RPMI8226 (cell line): ENCODE results near the gene RORB.

Experiments used
- DNase-seq: peaks from one replicate; pipeline ENCODE4 v3.0.0-alpha.2; 2015

RORB gene

GRCh38 chr9:74721696-74722660 is 224.8 kb downstream of the RORB start:
- DNase-seq = no peak

GRCh38 chr9:74724317-74724716 is 227.2 kb downstream of the RORB start:
- no peak for DNase-seq

- DNase-seq = no peak
Measured at GRCh38 chr9:74726581-74726980, 229.4 kb downstream of the RORB start.

GRCh38 chr9:74728176-74728575 is 231.0 kb downstream of the RORB start:
- DNase-seq = no peak

- no peak for DNase-seq
Measured at GRCh38 chr9:74729136-74729695, 232.1 kb downstream of the RORB start.

- DNase-seq = no peak
Measured at GRCh38 chr9:74735761-74736160, 238.6 kb downstream of the RORB start.

- DNase-seq = no peak
Measured at GRCh38 chr9:74736646-74737045, 239.5 kb downstream of the RORB start.

- DNase-seq = no peak
Measured at GRCh38 chr9:74742191-74742790, 245.2 kb downstream of the RORB start.
